ENCODE data around the gene DLGAP5.

DLGAP5 gene

GRCh38 chr14:55129428-55130195, 61.8 kb downstream of the DLGAP5 start:
- DNase-seq (ENCODE audit: low spot score): peak; percentile 82

GRCh38 chr14:55129086-55129427, 62.3 kb downstream of the DLGAP5 start, which contains the start of gene LGALS3:
Gene LGALS3 (plus strand): TSS chr14:55129252. CDS start chr14:55137374, 8,122 bp downstream.
- DNase-seq (ENCODE audit: low spot score): peak; percentile 95

GRCh38 chr14:55128386-55129085, 62.8 kb downstream of the DLGAP5 start:
- DNase-seq (ENCODE audit: low spot score): no peak

GRCh38 chr14:55127460-55127951, 63.9 kb downstream of the DLGAP5 start:
- DNase-seq (ENCODE audit: low spot score): no peak

GRCh38 chr14:55126932-55127459, 64.4 kb downstream of the DLGAP5 start:
- DNase-seq (ENCODE audit: low spot score): no peak

- DNase-seq (ENCODE audit: low spot score): no peak
These were observed 65.4 kb downstream of the DLGAP5 start for GRCh38 chr14:55126034-55126433.

- DNase-seq (ENCODE audit: low spot score): no peak
These were observed 66.0 kb downstream of the DLGAP5 start for GRCh38 chr14:55125403-55125802.

- DNase-seq (ENCODE audit: low spot score): no peak
These were observed 66.5 kb downstream of the DLGAP5 start for GRCh38 chr14:55124774-55125386.

- DNase-seq (ENCODE audit: low spot score): no peak
These were observed 67.3 kb downstream of the DLGAP5 start for GRCh38 chr14:55123852-55124639.

- DNase-seq (ENCODE audit: low spot score): peak; percentile 86
These were observed 68.3 kb downstream of the DLGAP5 start for GRCh38 chr14:55123101-55123500.

- DNase-seq (ENCODE audit: low spot score): peak; percentile 25
These were observed 68.9 kb downstream of the DLGAP5 start for GRCh38 chr14:55122440-55122986.

- DNase-seq (ENCODE audit: low spot score): no peak
These were observed 69.6 kb downstream of the DLGAP5 start for GRCh38 chr14:55121628-55122439.

GRCh38 chr14:55120571-55121495, 70.6 kb downstream of the DLGAP5 start:
- no peak for DNase-seq (ENCODE audit: low spot score)

GRCh38 chr14:55118761-55119160, 72.6 kb downstream of the DLGAP5 start:
- no peak for DNase-seq (ENCODE audit: low spot score)

GRCh38 chr14:55117803-55118441, 73.5 kb downstream of the DLGAP5 start:
- no peak for DNase-seq (ENCODE audit: low spot score)

GRCh38 chr14:55116246-55117030, 74.9 kb downstream of the DLGAP5 start:
- no peak for DNase-seq (ENCODE audit: low spot score)

- DNase-seq (ENCODE audit: low spot score): no peak
These were observed 75.5 kb downstream of the DLGAP5 start for GRCh38 chr14:55115861-55116245.

- DNase-seq (ENCODE audit: low spot score): no peak
These were observed 75.9 kb downstream of the DLGAP5 start for GRCh38 chr14:55115460-55115859.

Data from AG20443 (cell line).